H1 (cell line): ENCODE measurements around the gene TBC1D22B. TPM values are rescaled to one million over a fixed set of nuclear protein-coding genes. Genes with fewer than 3 reads are reported as not detected.

Experiments used
- CEBPB ChIP-seq: IDR thresholded peaks from 2 replicates; pipeline ENCODE4 v1.6.1; 2012; ENCODE audit warnings: low read depth, low read length
- JUN ChIP-seq: IDR thresholded peaks from 2 replicates; pipeline ENCODE4 v1.6.1; 2011; ENCODE audit warnings: low read depth, mild to moderate bottlenecking, improper control_type of control experiment, low read length
- RNF2 ChIP-seq: fragments of 200-900, 300-1000 bp; sonication (generic); IDR thresholded peaks from 2 replicates; pipeline ENCODE4 v1.7.1; 2016; ENCODE audit warnings: borderline replicate concordance, low read depth, mild to moderate bottlenecking, antibody characterized with exemption, low read length; ENCODE audit not compliant: poor library complexity, severe bottlenecking; ENCODE audit errors: missing control alignments
- YY1 ChIP-seq: IDR thresholded peaks from 2 replicates; pipeline ENCODE4 v1.6.1; 2011; ENCODE audit warnings: low read depth, mild to moderate bottlenecking, low read length
- polyA plus RNA-seq, 7 experiments: library from polyadenylated mRNA; depleted of rRNA in 3 of 7; stranded (reverse) in 5 of 7; unstranded in 2 of 7; fragments of >200 nt in 5 of 7; fragments of 200-250 nt in 2 of 7; gene quantifications; 1 replicate in 5 of 7; 2 replicates in 1 of 7; 4 replicates in 1 of 7; pipeline versions ENCODE4 v1.2.1 to v1.2.3, GENCODE V29; 2011 to 2013; ENCODE audit warnings: missing spikeins in 2 of 7, mixed read lengths in 2 of 7
- total RNA-seq: library from RNA; stranded (reverse); fragmentation: NEBNext Ultra II Directional; extraction: Animal tissue kit (Norgen Biotek cat#: 25700); gene quantifications from 2 replicates; pipeline ENCODE4 v1.2.1, GENCODE V29; 2021

Gene TBC1D22B
- total and polyA plus RNA-seq, 2 of the 8 experiments (the other 6 are each of a cell fraction or from before 2014, with no cell fraction given), result 10.1 to 17.4 TPM

DNA sequence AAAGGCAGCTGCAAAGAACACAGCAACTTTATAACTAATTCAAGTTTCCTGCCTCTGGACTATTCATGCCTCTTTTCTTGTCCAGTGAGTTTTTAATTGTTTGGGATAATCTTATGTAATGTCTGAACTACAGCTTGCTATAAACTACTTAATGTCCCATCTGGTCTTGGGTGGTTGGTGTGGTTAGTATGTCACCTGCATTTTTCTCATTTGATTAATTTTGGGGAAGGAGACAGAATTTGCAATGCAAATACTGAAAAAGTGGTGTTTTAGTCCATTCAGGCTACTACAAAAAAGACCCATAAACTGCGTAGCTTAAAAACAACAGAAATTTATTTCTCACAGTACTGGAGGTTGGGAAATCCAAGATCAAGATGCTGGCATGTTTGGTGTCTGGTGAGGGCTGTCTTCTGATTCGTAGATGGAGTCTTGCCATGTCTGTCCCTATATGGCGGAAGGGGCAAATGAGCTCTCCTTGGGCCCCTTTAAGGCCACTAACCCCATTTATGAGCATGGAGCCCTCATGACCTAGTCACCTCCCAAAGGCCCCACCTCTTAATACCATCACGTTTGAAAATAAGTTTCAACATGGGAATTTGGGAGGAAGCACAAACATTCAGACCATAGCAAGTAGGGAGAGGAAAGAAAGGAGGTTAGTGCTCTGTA is 118.6 kb downstream of the TBC1D22B start (continued):
- TF ChIP-seq RNF2 (no peak), YY1 (no peak), JUN (no peak), CEBPB (no peak)
